OCI-LY1 (cell line): ENCODE measurements around the gene LTBP1.

Source experiments
- H2AFZ ChIP-seq: fragments of 200-600 bp; sonication (generic), shearing (Covaris generic); 2 replicates; pipeline ENCODE4 v1.6.0; 2014; ENCODE audit warnings: antibody characterized with exemption, mild to moderate bottlenecking, low read length
- H3F3A ChIP-seq: fragments of 200-600 bp; sonication (generic), shearing (Covaris generic); 2 replicates; pipeline ENCODE4 v1.6.0; 2014; ENCODE audit warnings: mild to moderate bottlenecking, antibody characterized with exemption, low read length, moderate library complexity; ENCODE audit not compliant: insufficient read depth
- H3K27ac ChIP-seq: fragments of 200-600 bp; sonication (generic); 2 replicates; pipeline ENCODE4 v1.5.1; 2014; ENCODE audit warnings: low read length, mixed run types, mild to moderate bottlenecking, low read depth; ENCODE audit not compliant: poor library complexity, severe bottlenecking
- H3K27me3 ChIP-seq: fragments of 200-600 bp; sonication (generic); 2 replicates; pipeline ENCODE4 v1.6.0; 2014; ENCODE audit warnings: antibody characterized with exemption, mild to moderate bottlenecking, low read length, moderate library complexity; ENCODE audit not compliant: insufficient read depth
- H3K36me3 ChIP-seq: fragments of 200-600 bp; sonication (generic); 2 replicates; pipeline ENCODE4 v1.6.1; 2014; ENCODE audit warnings: mild to moderate bottlenecking, antibody characterized with exemption, low read length, moderate library complexity, mixed read lengths; ENCODE audit not compliant: insufficient read depth
- H3K4me1 ChIP-seq: fragments of 200-600 bp; sonication (generic); 2 replicates; pipeline ENCODE4 v1.5.1; 2014; ENCODE audit warnings: mild to moderate bottlenecking, low read length, moderate library complexity; ENCODE audit not compliant: insufficient read depth, severe bottlenecking
- H3K4me2 ChIP-seq: fragments of 200-600 bp; sonication (generic), shearing (Covaris generic); 2 replicates; pipeline ENCODE4 v1.6.1; 2014; ENCODE audit warnings: low read length
- H3K4me3 ChIP-seq: fragments of 200-600 bp; sonication (generic); 2 replicates; pipeline ENCODE4 v1.5.1; 2014; ENCODE audit warnings: low read length, low read depth, mild to moderate bottlenecking, mixed read lengths; ENCODE audit not compliant: poor library complexity, severe bottlenecking
- H3K79me2 ChIP-seq: fragments of 200-600 bp; shearing (Covaris generic); 2 replicates; pipeline ENCODE4 v1.6.1; 2016; ENCODE audit warnings: mixed run types, low read length, mixed read lengths; ENCODE audit not compliant: insufficient read depth
- H3K9ac ChIP-seq: fragments of 200-600 bp; sonication (generic), shearing (Covaris generic); 2 replicates; pipeline ENCODE4 v1.6.1; 2014; ENCODE audit warnings: mild to moderate bottlenecking, low read length, mixed read lengths
- H3K9me2 ChIP-seq: fragments of 200-600 bp; sonication (generic), shearing (Covaris generic); 2 replicates; pipeline ENCODE4 v1.6.1; 2014; ENCODE audit warnings: low read depth, mild to moderate bottlenecking, low read length, mixed read lengths
- H3K9me3 ChIP-seq: fragments of 200-600 bp; shearing (Covaris generic); 2 replicates; pipeline ENCODE4 v1.6.1; 2014; ENCODE audit warnings: low read length, mixed read lengths
- H4K20me1 ChIP-seq: fragments of 200-600 bp; sonication (generic), shearing (Covaris generic); 2 replicates; pipeline ENCODE4 v1.6.0; 2016; ENCODE audit warnings: mild to moderate bottlenecking, low read length; ENCODE audit not compliant: insufficient read depth
- EZH2 ChIP-seq: fragments of 200-600 bp; sonication (generic), shearing (Covaris generic); IDR thresholded peaks from 2 replicates; pipeline ENCODE4 v1.8.0; 2017; ENCODE audit warnings: borderline replicate concordance, mixed run types, mild to moderate bottlenecking, antibody characterized with exemption, low read length, moderate library complexity, mixed read lengths
- TF ChIP-seq, protein P1 (sequence below): fragments of 200-600 bp; sonication (generic), shearing (Covaris generic); IDR thresholded peaks from 2 replicates; pipeline ENCODE4 v1.5.1; 2017; ENCODE audit warnings: mild to moderate bottlenecking, antibody characterized with exemption, low read length, moderate library complexity, mixed read lengths

LTBP1 gene

GRCh38 chr2:33011373-33011772, 64.6 kb downstream of the LTBP1 start:
- TF ChIP-seq, protein P1, sequence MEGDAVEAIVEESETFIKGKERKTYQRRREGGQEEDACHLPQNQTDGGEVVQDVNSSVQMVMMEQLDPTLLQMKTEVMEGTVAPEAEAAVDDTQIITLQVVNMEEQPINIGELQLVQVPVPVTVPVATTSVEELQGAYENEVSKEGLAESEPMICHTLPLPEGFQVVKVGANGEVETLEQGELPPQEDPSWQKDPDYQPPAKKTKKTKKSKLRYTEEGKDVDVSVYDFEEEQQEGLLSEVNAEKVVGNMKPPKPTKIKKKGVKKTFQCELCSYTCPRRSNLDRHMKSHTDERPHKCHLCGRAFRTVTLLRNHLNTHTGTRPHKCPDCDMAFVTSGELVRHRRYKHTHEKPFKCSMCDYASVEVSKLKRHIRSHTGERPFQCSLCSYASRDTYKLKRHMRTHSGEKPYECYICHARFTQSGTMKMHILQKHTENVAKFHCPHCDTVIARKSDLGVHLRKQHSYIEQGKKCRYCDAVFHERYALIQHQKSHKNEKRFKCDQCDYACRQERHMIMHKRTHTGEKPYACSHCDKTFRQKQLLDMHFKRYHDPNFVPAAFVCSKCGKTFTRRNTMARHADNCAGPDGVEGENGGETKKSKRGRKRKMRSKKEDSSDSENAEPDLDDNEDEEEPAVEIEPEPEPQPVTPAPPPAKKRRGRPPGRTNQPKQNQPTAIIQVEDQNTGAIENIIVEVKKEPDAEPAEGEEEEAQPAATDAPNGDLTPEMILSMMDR, result no peak
- no peak for TF ChIP-seq EZH2
- Histone ChIP-seq H3K4me2 (no peak overlapping the region), H3K27ac (no peak overlapping the region), H3K4me1 (no peaks in the 10 kb centered on the region), H3K9me3 (no peaks in the 10 kb centered on the region), H3K9me2 (no peaks in the 10 kb centered on the region), H3K27me3 (no peaks in the 10 kb centered on the region), H3K4me3 (no peak overlapping the region), H3K9ac (no peak overlapping the region), H2AFZ (no peak overlapping the region), H3K36me3 (peaks cover 70% of the 10 kb centered on the region), H3F3A (no peaks in the 10 kb centered on the region), H4K20me1 (no peaks in the 10 kb centered on the region), H3K79me2 (peaks cover 79% of the 10 kb centered on the region)

GRCh38 chr2:33011941-33012340, 65.2 kb downstream of the LTBP1 start:
- no peaks in the 10 kb centered on the region for H3K4me1 ChIP-seq
- no peak for TF ChIP-seq EZH2
- TF ChIP-seq, protein P1, result no peak
- H3K4me2 ChIP-seq, result no peak overlapping the region
- peaks cover 66% of the 10 kb centered on the region for H3K36me3 ChIP-seq
- H3K27me3 ChIP-seq, result no peaks in the 10 kb centered on the region
- H3F3A ChIP-seq, result no peaks in the 10 kb centered on the region
- no peaks in the 10 kb centered on the region for H4K20me1 ChIP-seq
- H3K9me3 ChIP-seq, result no peaks in the 10 kb centered on the region
- no peak overlapping the region for H3K4me3 ChIP-seq
- H3K27ac ChIP-seq, result no peak overlapping the region
- H3K9ac ChIP-seq, result no peak overlapping the region
- H2AFZ ChIP-seq, result no peak overlapping the region
- H3K79me2 ChIP-seq, result peaks cover 76% of the 10 kb centered on the region
- H3K9me2 ChIP-seq, result no peaks in the 10 kb centered on the region

- Histone ChIP-seq H3K9me2 (no peaks in the 10 kb centered on the region), H3K4me3 (no peak overlapping the region), H3K4me1 (no peaks in the 10 kb centered on the region), H3K79me2 (peaks cover 69% of the 10 kb centered on the region), H3K27ac (no peak overlapping the region), H3F3A (no peaks in the 10 kb centered on the region), H3K9ac (no peak overlapping the region), H4K20me1 (no peaks in the 10 kb centered on the region), H3K9me3 (no peaks in the 10 kb centered on the region), H3K36me3 (peaks cover 50% of the 10 kb centered on the region; the same call in 1 of the 2 replicates), H3K27me3 (no peaks in the 10 kb centered on the region), H3K4me2 (no peak overlapping the region), H2AFZ (no peak overlapping the region)
- TF ChIP-seq, protein P1, result no peak
- no peak for TF ChIP-seq EZH2
These were observed 66.9 kb downstream of the LTBP1 start for GRCh38 chr2:33013684-33014110.
